GM12865 (cell line): ENCODE measurements around the gene CPEB4.

ENCODE experiments used
- DNase-seq: peaks from one replicate; pipeline ENCODE4 v3.0.0; 2010; ENCODE audit warnings: low read depth
- H3K4me3 ChIP-seq: 2 replicates; pipeline ENCODE4 v1.5.1; 2011; ENCODE audit warnings: mild to moderate bottlenecking, low read depth, low read length, control low read depth
- TF ChIP-seq, protein P1 (sequence below): IDR thresholded peaks from 2 replicates; pipeline ENCODE4 v1.5.1; 2011; ENCODE audit warnings: low read length, control low read depth, low read depth, inconsistent platforms; ENCODE audit not compliant: insufficient read depth; ENCODE audit errors: missing control alignments

CPEB4 gene

GRCh38 chr5:173941758-173942401 lies 53.7 kb downstream of the CPEB4 start:
- no peak overlapping the region for H3K4me3 ChIP-seq
- DNase-seq, result no peak
- TF ChIP-seq, protein P1, sequence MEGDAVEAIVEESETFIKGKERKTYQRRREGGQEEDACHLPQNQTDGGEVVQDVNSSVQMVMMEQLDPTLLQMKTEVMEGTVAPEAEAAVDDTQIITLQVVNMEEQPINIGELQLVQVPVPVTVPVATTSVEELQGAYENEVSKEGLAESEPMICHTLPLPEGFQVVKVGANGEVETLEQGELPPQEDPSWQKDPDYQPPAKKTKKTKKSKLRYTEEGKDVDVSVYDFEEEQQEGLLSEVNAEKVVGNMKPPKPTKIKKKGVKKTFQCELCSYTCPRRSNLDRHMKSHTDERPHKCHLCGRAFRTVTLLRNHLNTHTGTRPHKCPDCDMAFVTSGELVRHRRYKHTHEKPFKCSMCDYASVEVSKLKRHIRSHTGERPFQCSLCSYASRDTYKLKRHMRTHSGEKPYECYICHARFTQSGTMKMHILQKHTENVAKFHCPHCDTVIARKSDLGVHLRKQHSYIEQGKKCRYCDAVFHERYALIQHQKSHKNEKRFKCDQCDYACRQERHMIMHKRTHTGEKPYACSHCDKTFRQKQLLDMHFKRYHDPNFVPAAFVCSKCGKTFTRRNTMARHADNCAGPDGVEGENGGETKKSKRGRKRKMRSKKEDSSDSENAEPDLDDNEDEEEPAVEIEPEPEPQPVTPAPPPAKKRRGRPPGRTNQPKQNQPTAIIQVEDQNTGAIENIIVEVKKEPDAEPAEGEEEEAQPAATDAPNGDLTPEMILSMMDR, result no peak

- TF ChIP-seq, protein P1, result no peak
- DNase-seq, result no peak
Measured at GRCh38 chr5:173944511-173944910, 56.4 kb downstream of the CPEB4 start.

DNA sequence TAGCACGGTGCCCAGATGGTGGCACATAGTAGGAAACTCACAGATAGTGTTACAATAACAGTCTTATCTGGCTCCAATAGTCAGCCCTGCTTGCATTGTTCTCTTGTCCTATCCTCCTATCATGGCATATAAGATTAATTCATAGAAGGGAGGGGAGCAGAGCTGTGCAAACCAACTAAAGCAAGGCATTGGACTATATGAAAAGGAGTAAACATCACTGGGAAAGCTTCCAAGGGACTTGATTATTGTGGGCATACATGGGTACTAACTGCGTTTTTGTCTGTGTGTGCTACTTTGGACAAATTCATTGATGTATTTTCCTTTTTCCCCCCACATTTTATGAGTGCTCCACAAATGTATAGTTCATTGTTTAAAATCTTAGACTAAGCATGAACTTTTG lies 57.0 kb downstream of the CPEB4 start:
- H3K4me3 ChIP-seq, result no peak overlapping the region
- no peak for DNase-seq
- TF ChIP-seq, protein P1, result no peak

More at GRCh38 chr5:173944511-173944910, 56.4 kb downstream of the CPEB4 start:
- H3K4me3 ChIP-seq, result no peak overlapping the region

DNA sequence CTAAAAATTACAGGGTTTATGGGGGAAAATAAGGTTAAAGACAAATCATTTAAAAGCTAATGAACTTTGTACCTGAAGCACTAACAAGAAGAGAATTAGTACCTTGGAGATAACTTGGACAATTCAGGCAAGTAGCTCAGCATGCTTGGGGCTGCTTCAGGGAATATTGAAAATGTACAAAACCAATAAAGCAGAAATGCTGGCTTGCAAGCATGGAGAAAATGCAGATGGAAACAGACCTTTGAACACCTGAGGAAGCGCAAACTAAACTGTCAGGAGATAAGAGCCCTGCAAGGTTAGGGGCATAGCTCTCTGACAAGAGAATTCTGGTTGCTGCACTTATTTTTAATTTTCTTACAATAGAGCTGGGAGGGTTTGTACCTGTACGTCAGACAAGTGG lies 58.2 kb downstream of the CPEB4 start:
- H3K4me3 ChIP-seq, result no peak overlapping the region
- no peak for DNase-seq
- TF ChIP-seq, protein P1, result no peak

DNA sequence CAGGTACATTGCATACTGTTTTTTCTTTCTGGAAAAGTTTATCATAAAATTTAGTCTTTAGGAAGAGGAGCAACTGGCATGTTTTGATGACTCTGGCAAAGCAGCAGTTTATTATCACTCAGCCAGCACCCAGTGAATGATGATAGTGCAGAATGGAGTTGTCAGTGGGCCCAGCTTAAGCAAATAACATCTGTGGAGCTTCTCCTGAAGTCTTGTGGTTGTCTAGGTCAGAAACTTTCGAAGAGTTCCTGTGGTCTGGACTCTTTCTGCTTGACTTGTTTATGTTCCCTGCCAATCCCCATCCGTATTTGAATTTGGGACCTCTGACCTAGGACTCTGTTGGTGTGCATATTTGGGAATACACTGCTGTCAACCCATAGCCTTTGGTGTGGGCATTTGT lies 62.7 kb downstream of the CPEB4 start:
- no peak for DNase-seq
- TF ChIP-seq, protein P1, result no peak
- H3K4me3 ChIP-seq, result no peak overlapping the region

GRCh38 chr5:173953528-173954090 lies 65.5 kb downstream of the CPEB4 start:
- DNase-seq, result no peak
- no peak overlapping the region for H3K4me3 ChIP-seq
- TF ChIP-seq, protein P1, result no peak
